Testis (tissue), 2 donors: ENCODE measurements around the gene KIF3B.

ENCODE experiments used
- POLR2A ChIP-seq: fragments of 450-650 bp; IDR thresholded peaks from one replicate; pipeline ENCODE4 v1.6.1; 2017; ENCODE audit warnings: antibody characterized with exemption, mild to moderate bottlenecking, moderate library complexity
- TF ChIP-seq, protein P1 (sequence below), 3 experiments: fragments of 450-650 bp in 2 of 3; fragments of 200-600 bp in 1 of 3; sonication (generic) in 1 of 3; IDR thresholded peaks; one replicate each; pipeline ENCODE4 v1.5.1; 2016 to 2019; ENCODE audit warnings: antibody characterized with exemption in 3 of 3, mild to moderate bottlenecking in 2 of 3, moderate library complexity in 1 of 3

DNA sequence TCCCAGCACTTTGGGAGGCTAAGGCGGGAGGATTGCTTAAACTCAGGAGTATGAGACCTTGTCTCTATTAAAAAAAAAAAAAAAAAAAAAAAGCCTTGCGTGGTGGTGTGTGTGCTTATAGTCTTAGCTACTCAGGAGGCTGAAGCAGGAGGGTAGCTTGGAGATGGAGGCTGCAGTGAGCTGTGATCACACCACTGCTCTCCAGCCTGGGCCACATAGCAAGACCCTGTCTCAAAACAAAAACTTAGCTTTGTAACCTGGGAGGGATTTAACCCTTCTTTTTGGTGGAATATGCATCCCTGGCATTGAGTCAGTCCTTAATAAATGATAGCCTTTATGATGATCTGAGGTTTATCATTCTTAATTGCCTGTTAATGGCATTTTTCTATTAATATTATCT lies 93.4 kb downstream of the KIF3B start:
- TF ChIP-seq, protein P1, sequence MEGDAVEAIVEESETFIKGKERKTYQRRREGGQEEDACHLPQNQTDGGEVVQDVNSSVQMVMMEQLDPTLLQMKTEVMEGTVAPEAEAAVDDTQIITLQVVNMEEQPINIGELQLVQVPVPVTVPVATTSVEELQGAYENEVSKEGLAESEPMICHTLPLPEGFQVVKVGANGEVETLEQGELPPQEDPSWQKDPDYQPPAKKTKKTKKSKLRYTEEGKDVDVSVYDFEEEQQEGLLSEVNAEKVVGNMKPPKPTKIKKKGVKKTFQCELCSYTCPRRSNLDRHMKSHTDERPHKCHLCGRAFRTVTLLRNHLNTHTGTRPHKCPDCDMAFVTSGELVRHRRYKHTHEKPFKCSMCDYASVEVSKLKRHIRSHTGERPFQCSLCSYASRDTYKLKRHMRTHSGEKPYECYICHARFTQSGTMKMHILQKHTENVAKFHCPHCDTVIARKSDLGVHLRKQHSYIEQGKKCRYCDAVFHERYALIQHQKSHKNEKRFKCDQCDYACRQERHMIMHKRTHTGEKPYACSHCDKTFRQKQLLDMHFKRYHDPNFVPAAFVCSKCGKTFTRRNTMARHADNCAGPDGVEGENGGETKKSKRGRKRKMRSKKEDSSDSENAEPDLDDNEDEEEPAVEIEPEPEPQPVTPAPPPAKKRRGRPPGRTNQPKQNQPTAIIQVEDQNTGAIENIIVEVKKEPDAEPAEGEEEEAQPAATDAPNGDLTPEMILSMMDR (IDR thresholded peaks at IDR 0.05) = no peak
- no peak for TF ChIP-seq POLR2A
